Measurements from ENCODE around the gene CABYR.
"Not testable (repeated sequence)": the region's sequence is repeated elsewhere in the genome, so short reads cannot be mapped to it uniquely, and the experiment has no call there.

Gene CABYR

GRCh38 chr18:24130494-24130893, 8.4 kb upstream of the CABYR start:
- DNase-seq, result no peak

GRCh38 chr18:24136967-24137373, 1.9 kb upstream of the CABYR start:
- DNase-seq, result no peak

GRCh38 chr18:24138409-24138788, 463 bp upstream of the CABYR start:
- no peak for DNase-seq

GRCh38 chr18:24140697-24141096, 1.8 kb downstream of the CABYR start:
- DNase-seq, result no peak

GRCh38 chr18:24142376-24142775, 3.5 kb downstream of the CABYR start:
- DNase-seq, result no peak

DNA sequence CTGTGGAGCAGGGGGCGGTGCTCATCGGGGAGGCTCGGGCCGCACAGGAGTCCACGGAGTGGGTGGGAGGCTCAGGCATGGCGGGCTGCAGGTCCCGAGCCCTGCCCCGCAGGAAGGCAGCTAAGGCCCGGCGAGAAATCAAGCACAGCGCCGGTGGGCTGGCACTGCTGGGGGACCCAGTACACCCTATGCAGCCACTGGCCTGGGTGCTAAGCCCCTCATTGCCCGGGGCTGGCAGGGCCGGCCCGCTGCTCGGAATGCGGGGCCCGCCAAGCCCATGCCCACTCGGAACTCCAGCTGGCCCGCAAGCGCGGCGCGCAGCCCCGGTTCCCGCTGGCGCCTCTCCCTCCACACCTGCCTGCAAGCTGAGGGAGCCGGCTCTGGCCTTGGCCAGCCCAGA, 10.7 kb downstream of the CABYR start:
- DNase-seq, result not testable (repeated sequence)

DNA sequence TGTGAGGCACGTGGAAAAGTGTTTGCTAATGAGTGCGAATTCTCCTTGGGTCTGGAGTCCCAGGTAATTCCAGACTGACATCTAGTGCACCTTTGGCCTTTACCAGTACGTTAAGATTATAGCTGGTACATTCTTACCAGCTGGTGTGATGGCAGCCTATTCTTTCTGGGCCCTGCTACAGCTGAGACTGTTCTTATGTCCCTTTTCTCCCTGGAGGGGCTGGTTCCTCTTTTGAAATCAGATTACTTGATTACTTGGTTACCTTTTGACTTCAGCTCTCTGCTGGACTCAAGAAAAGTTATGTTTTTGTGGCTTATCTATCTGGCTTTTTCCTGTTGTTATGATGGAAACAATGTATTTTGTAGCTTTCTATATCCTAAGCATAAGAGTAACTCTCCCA, 14.5 kb downstream of the CABYR start:
- DNase-seq, result no peak

- no peak for DNase-seq
Measured at GRCh38 chr18:24157855-24158254, 19.0 kb downstream of the CABYR start.

DNA sequence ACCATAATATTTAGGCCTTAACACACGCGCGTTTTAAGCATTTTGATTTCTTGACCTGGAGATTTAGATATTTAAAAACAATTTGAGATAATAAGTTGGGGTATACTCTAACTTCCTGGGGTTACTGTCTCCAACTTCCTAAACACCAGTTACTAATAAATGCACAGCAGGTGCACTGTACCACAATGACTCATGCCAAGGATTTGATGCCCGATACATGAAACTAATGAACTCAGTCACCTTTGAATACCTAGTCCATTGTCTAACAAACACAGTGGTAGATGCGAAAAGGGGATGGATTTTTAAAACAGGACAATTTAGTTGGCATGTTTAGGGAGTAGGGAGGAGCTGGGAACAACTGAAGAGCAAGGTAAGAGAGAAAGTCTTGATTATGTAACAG, 21.2 kb downstream of the CABYR start:
- no peak for DNase-seq

- no peak for DNase-seq
Measured at GRCh38 chr18:24161304-24161703, 22.4 kb downstream of the CABYR start.

GRCh38 chr18:24168496-24168895, 29.6 kb downstream of the CABYR start:
- no peak for DNase-seq

- DNase-seq, result peak; percentile 26 to 33
Measured at GRCh38 chr18:24170360-24170759, 31.5 kb downstream of the CABYR start.

- no peak for DNase-seq
Measured at GRCh38 chr18:24173997-24174396, 35.1 kb downstream of the CABYR start.

GRCh38 chr18:24176727-24177416, 38.0 kb downstream of the CABYR start:
- DNase-seq, result peak; percentile 58 to 64

- DNase-seq, result no peak
Measured at GRCh38 chr18:24177499-24178133, 38.8 kb downstream of the CABYR start.

- DNase-seq, result no peak
Measured at GRCh38 chr18:24180048-24180447, 41.2 kb downstream of the CABYR start.

DNA sequence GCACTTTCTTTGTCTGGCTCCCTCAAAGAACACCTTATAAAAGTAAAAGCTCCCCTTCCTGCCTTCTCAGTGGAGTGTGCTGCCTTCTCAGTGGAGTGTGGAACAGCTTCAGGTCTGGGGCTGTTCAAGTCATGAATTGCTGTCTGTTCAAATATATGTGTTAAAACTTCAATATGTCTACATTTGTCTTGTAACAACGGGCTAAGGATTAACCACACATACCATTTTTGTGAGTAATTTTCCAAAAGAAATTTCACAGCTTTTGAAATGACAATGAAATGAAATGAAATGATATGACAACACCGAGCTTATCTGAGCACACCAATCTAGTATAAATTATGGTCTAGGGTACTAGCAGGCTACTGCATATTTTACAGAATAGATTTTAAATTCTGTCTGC, 42.9 kb downstream of the CABYR start:
- no peak for DNase-seq

DNA sequence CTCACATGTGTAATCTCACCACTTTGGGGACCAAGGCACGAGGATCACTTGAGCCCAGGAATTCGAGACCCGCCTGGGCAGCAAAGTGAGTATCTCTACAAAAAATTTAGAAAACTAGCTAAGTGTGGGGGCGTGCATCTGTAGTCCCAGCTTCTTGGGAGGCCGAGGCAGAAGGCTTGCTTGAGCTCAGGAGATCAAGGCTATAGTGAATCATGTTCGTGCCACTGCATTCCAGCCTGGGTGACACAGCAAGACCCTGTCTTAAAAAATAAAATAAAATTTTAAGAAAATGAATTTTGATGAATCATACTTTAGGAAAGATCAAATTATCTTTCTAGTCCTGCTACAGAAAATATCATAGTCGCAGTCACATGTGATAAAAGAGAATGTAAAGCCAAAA, 46.9 kb downstream of the CABYR start:
- DNase-seq, result no peak

DNA sequence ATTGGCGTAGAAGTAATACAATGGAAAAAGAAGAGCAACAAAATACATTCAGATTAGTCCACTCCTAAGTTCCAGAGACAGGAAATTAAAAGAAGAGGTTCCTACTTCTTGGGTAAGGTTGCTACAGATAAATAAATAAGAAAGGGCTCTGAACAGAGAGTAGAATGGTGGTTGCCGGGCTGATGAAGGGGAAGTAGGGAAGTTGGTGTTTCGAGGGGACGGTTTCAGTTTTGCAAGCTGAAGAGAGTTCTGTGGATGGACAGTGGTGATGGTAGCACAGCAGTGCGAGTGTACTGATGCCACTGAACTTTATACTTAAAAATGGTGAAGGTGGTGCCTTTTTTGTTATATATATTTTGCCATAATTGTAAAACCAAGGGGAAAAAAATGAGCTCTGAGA, 48.2 kb downstream of the CABYR start:
- DNase-seq, result no peak

DNA sequence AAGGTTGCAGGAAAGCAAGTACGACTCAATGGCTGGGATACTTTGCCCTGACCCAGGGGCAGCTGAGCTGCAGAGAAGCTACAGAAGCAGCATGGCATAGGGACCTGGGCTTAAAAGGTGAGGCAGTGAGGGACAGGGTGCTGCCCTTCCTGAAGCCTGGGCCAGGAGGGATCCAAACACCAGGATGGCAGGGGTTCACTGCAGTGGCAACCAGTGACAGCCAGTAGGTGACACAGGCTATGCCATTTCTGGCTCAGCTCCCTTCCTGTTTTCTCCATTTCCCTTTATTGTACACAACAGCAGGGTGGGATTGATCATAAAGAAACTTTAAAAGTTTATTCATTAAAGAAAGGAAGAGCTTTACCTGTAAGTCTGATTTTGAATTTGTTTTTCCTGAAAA, 48.8 kb downstream of the CABYR start:
- DNase-seq, result no peak

DNA sequence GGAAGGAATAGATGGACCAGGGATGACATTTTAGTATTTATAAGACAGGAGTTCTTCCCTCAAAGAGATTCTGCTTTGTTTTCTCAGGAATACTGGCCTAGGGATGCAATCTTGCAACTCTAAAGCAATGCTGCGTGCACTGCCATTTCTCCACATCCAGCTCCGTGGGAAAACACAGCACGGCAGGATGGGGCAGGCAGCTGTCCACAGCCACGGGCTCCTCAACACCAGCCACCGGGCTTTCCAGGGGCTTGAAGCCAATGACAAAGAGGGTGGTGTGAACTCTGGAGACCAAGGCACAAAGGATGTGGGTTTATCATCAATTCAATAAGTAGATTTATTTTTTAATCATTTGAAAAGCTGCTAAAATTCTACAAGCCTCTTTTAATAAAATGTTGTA, 49.3 kb downstream of the CABYR start:
- no peak for DNase-seq

DNA sequence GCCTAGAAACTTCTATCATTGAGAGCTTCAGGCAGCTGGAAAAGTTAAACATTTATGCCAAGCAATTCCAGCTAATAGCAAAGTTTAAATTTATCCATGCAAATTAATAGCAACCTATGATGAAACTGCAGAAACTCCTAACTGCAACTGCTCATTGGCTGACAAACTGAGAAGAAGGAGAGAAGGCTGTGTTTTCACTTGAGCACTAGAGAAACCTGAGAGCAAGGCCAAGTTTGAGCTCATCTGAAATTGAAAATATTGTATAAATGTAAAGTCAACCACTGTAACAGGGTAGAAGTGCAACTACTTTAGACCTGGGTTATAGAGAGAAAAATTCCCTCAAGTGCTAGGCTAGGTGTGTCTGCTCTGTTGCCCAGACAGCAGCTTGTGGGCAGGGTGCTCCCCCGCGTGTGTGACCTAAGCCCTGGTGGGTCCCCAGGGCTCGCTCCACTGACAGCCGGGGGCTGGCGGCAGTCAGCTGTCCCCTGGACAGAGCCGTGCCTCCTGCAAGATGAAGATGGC, 50.2 kb downstream of the CABYR start:
- no peak for DNase-seq

DNA sequence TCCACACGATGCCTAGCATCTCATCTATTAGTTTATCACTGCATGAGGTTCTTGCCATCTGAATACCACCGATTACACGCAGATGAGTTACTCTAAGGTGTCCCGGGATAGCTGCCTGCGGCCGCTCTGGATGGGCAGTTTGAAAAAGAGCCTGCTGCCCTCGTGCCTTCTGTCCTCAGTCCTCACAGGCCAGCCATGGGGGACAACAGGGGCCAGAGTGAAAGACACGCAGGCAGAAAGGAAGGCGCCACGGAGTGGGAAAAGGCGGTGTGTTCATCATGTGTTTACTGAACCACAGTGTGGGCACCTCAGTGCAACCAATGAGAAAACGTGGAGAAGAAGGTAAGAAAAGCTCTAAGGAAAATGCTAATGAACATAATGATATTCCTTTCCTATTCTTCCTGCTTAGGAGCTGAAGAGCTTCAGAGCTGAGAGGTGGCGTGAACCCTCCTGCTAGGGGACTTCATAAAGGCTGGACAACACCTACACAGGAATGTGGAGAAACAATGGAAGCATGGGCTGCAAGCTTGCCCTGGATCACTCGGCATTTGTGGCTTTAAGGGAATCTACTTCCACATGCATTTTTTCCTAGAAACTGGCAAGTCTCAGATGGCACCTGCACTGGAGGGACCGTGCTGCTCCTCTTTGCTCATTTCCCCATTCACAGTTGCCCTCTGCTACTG, 50.9 kb downstream of the CABYR start:
- no peak for DNase-seq

GRCh38 chr18:24190590-24190989, 51.7 kb downstream of the CABYR start:
- no peak for DNase-seq
